ENCODE data around the gene SERINC1.

The SERINC1 gene

GRCh38 chr6:122428781-122429180 is 42.8 kb downstream of the SERINC1 start:
- CTCF ChIA-PET = interaction anchor here (0.9 kb wide), 1 partner anchor 21 kb away, joined by 4 read pairs; no protein-coding TSS in a partner anchor
- POLR2A ChIA-PET = no interaction called here
- no peak for TF ChIP-seq CTCF (IDR thresholded peaks at IDR 0.05; ENCODE audit: insufficient read depth, low read length, missing control alignments)
- H3K4me3 ChIP-seq (ENCODE audit: low read depth, low read length) = no peak overlapping the region
- DNase-seq (ENCODE audit: low read depth, low spot score) = no peak

- no peak overlapping the region for H3K4me3 ChIP-seq (ENCODE audit: low read depth, low read length)
- no peak for TF ChIP-seq CTCF (IDR thresholded peaks at IDR 0.05; ENCODE audit: insufficient read depth, low read length, missing control alignments)
- ChIA-PET CTCF (interaction anchor here (0.9 kb wide), 1 partner anchor 9 kb away, joined by 4 read pairs; no protein-coding TSS in a partner anchor), POLR2A (no interaction called here)
- no peak for DNase-seq (ENCODE audit: low read depth, low spot score)
These were observed 45.0 kb downstream of the SERINC1 start for GRCh38 chr6:122426597-122426996.

- CTCF ChIA-PET = no interaction called here
- DNase-seq (ENCODE audit: low read depth, low spot score) = no peak
- no peak overlapping the region for H3K4me3 ChIP-seq (ENCODE audit: low read depth, low read length)
- no peak for TF ChIP-seq CTCF (IDR thresholded peaks at IDR 0.05; ENCODE audit: insufficient read depth, low read length, missing control alignments)
- POLR2A ChIA-PET = no interaction called here
These were observed 47.9 kb downstream of the SERINC1 start for GRCh38 chr6:122423734-122424133.

GRCh38 chr6:122422614-122423267 is 48.9 kb downstream of the SERINC1 start:
- H3K4me3 ChIP-seq (ENCODE audit: low read depth, low read length) = no peak overlapping the region
- CTCF ChIA-PET = interaction anchor here (1.0 kb wide), 1 partner anchor 21 kb away, joined by 3 read pairs; no protein-coding TSS in a partner anchor
- DNase-seq (ENCODE audit: low read depth, low spot score) = no peak
- no peak for TF ChIP-seq CTCF (IDR thresholded peaks at IDR 0.05; ENCODE audit: insufficient read depth, low read length, missing control alignments)
- POLR2A ChIA-PET = no interaction called here

- ChIA-PET POLR2A (no interaction called here), CTCF (interaction anchor here (1.0 kb wide), 1 partner anchor 20 kb away, joined by 3 read pairs; no protein-coding TSS in a partner anchor)
- no peak for TF ChIP-seq CTCF (IDR thresholded peaks at IDR 0.05; ENCODE audit: insufficient read depth, low read length, missing control alignments)
These were observed 49.6 kb downstream of the SERINC1 start for GRCh38 chr6:122422003-122422402.

GRCh38 chr6:122416825-122417224 is 54.8 kb downstream of the SERINC1 start:
- TF ChIP-seq CTCF (IDR thresholded peaks at IDR 0.05; ENCODE audit: insufficient read depth, low read length, missing control alignments) = no peak
- POLR2A ChIA-PET = no interaction called here
- no peak for DNase-seq (ENCODE audit: low read depth, low spot score)
- no peak overlapping the region for H3K4me3 ChIP-seq (ENCODE audit: low read depth, low read length)
- CTCF ChIA-PET = interaction anchor here (0.6 kb wide), 1 partner anchor 332 kb away, joined by 3 read pairs; no protein-coding TSS in a partner anchor

More at GRCh38 chr6:122422003-122422402, 49.6 kb downstream of the SERINC1 start:
- DNase-seq (ENCODE audit: low read depth, low spot score) = no peak
- no peak overlapping the region for H3K4me3 ChIP-seq (ENCODE audit: low read depth, low read length)
